ENCODE measurements around the gene NFKB1. TPM values are rescaled to one million over a fixed set of nuclear protein-coding genes. Genes with fewer than 3 reads are reported as not detected.

NFKB1 gene
- total RNA-seq, 1 experiment from 2014 or later, result 70.9 TPM

- Mint-ChIP-seq H3K9me3 (ENCODE audit: unreplicated experiment) (no peaks in the 10 kb centered on the region), H3K4me1 (ENCODE audit: insufficient read depth, unreplicated experiment) (peaks cover 22% of the 10 kb centered on the region), H3K4me3 (ENCODE audit: unreplicated experiment) (peak overlapping the region; percentile 13), H3K36me3 (ENCODE audit: insufficient read depth, unreplicated experiment) (peaks cover 40% of the 10 kb centered on the region), H3K27ac (ENCODE audit: low read depth, unreplicated experiment) (peak overlapping the region; percentile 47), H3K27me3 (ENCODE audit: insufficient read depth, unreplicated experiment) (no peaks in the 10 kb centered on the region)
- TF ChIP-seq CTCF (IDR thresholded peaks at IDR 0.05; ENCODE audit: unreplicated experiment), result no peak
- POLR2A ChIA-PET, result interaction anchor here (1.2 to 2.1 kb wide), 3 partner anchors 8 to 74 kb away, joined by 3 to 19 read pairs (median 3); partner anchors contain the start of gene NFKB1
- DNase-seq (ENCODE audit: unreplicated experiment), result no peak
- CTCF ChIA-PET, result interaction anchor here (0.6 kb wide), 3 partner anchors 12 to 48 kb away, joined by 3 to 5 read pairs (median 4); no protein-coding TSS in a partner anchor
- BruUV-seq (replicated peaks), result no TSS peak
- intact Hi-C loops (cut with micrococcal nuclease), result no loop called here
Observed at GRCh38 chr4:102575369-102576129, 74.4 kb downstream of the NFKB1 start.

GRCh38 chr4:102578270-102578669, 77.1 kb downstream of the NFKB1 start:
- BruUV-seq (replicated peaks), result no TSS peak
- no peak for DNase-seq (ENCODE audit: unreplicated experiment)
- TF ChIP-seq CTCF (IDR thresholded peaks at IDR 0.05; ENCODE audit: unreplicated experiment), result no peak
- Mint-ChIP-seq H3K9me3 (ENCODE audit: unreplicated experiment) (no peaks in the 10 kb centered on the region), H3K27me3 (ENCODE audit: insufficient read depth, unreplicated experiment) (no peaks in the 10 kb centered on the region), H3K27ac (ENCODE audit: low read depth, unreplicated experiment) (no peak overlapping the region), H3K4me3 (ENCODE audit: unreplicated experiment) (no peak overlapping the region), H3K36me3 (ENCODE audit: insufficient read depth, unreplicated experiment) (peaks cover 55% of the 10 kb centered on the region), H3K4me1 (ENCODE audit: insufficient read depth, unreplicated experiment) (peaks cover 22% of the 10 kb centered on the region)
- intact Hi-C loops (cut with micrococcal nuclease), result no loop called here
- ChIA-PET POLR2A (interaction anchor here (0.7 to 2.0 kb wide), 2 partner anchors 77 to 632 kb away, joined by 3 to 8 read pairs; partner anchors contain the start of gene NFKB1), CTCF (interaction anchor here (0.6 to 1.1 kb wide), 6 partner anchors 19 to 513 kb away, joined by 3 read pairs; no protein-coding TSS in a partner anchor)

GRCh38 chr4:102578819-102579218, 77.7 kb downstream of the NFKB1 start:
- CTCF ChIA-PET, result interaction anchor here (0.6 to 1.1 kb wide), 5 partner anchors 40 to 513 kb away, joined by 3 read pairs; no protein-coding TSS in a partner anchor

More at GRCh38 chr4:102578819-102579218, 77.7 kb downstream of the NFKB1 start:
- no peak for DNase-seq (ENCODE audit: unreplicated experiment)
- TF ChIP-seq CTCF (IDR thresholded peaks at IDR 0.05; ENCODE audit: unreplicated experiment), result no peak
- no TSS peak for BruUV-seq (replicated peaks)
- Mint-ChIP-seq H3K4me1 (ENCODE audit: insufficient read depth, unreplicated experiment) (peaks cover 22% of the 10 kb centered on the region), H3K9me3 (ENCODE audit: unreplicated experiment) (no peaks in the 10 kb centered on the region), H3K27ac (ENCODE audit: low read depth, unreplicated experiment) (no peak overlapping the region), H3K36me3 (ENCODE audit: insufficient read depth, unreplicated experiment) (peaks cover 60% of the 10 kb centered on the region), H3K27me3 (ENCODE audit: insufficient read depth, unreplicated experiment) (no peaks in the 10 kb centered on the region), H3K4me3 (ENCODE audit: unreplicated experiment) (no peak overlapping the region)
- intact Hi-C loops (cut with micrococcal nuclease), result no loop called here
- POLR2A ChIA-PET, result interaction anchor here (0.6 to 2.0 kb wide), 3 partner anchors 29 to 632 kb away, joined by 3 to 8 read pairs (median 3); partner anchors contain the start of gene NFKB1
